Erythroblast (primary cell): ENCODE measurements around the gene MSI2.

Experiments used
- DNase-seq, 2 experiments: peaks; one replicate each; lab custom pipeline; 2025; lab: John Stamatoyannopoulos, UW
- GATA1 ChIP-seq: IDR thresholded peaks from 2 replicates; pipeline ENCODE4 v1.6.1; 2011; ENCODE audit warnings: low read depth, mild to moderate bottlenecking, control low read depth, low read length, moderate library complexity
- POLR2A ChIP-seq: IDR thresholded peaks from 2 replicates; pipeline ENCODE4 v1.6.1; 2011; ENCODE audit warnings: mild to moderate bottlenecking, low read length

Gene MSI2

DNA sequence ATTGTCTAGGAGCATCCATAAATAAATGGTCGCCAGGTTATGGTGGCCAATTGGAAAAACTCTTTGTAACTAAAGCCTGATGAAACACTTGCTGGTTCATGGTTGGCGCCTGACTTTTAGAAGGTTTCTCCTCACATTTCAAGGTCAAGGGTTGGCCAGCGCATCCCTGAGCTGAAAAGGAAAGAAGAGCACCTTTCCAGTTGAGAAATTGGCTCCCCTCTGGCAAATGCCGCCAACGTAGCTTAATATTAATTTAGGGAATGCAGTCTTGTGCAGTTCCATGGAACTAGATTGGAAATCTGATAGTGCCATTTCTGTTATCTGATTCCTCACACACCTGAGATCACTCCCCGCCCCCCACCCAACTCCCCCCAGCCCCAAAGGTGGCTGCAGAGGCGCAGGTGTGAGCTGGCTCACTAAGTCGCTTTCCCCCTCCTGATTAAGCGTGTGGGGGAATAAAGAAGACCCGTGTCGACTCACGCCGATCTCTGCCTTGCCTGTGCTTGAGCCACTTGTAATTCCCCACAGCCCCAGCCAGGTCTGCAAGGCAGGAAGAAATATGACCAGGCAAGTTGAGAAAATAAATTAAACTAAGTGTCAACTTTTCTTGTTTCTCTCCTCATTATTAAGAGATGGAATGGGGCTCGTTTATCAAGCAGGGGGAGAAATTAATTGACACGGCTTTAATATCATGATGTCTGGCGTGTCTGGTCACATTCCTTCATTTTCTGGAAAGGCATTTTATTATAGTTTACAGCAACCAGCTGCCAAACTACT, 331.1 kb downstream of the MSI2 start:
- DNase-seq = no peak
- TF ChIP-seq POLR2A (no peak), GATA1 (no peak)

DNA sequence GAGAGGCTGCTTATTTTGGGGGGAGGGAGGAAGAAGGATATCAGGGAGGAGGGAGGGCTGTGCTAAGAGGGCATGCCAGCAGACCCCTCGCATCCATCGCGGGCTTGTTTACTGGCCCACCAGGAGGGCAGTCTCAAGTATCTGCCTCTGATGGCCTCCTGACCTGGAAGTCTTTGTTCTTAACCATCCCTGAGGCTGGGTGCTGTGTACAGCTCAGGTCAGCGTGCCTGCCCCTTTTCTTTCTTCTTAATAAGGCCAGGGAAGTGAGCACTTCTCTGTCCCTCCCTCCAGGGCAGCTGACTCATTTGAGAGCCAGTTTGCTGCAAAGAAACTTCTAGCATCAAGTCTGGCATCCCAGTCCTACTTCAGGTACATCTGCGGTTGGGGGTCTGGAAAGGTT, 331.8 kb downstream of the MSI2 start:
- TF ChIP-seq GATA1 (no peak), POLR2A (no peak)
- DNase-seq = no peak

DNA sequence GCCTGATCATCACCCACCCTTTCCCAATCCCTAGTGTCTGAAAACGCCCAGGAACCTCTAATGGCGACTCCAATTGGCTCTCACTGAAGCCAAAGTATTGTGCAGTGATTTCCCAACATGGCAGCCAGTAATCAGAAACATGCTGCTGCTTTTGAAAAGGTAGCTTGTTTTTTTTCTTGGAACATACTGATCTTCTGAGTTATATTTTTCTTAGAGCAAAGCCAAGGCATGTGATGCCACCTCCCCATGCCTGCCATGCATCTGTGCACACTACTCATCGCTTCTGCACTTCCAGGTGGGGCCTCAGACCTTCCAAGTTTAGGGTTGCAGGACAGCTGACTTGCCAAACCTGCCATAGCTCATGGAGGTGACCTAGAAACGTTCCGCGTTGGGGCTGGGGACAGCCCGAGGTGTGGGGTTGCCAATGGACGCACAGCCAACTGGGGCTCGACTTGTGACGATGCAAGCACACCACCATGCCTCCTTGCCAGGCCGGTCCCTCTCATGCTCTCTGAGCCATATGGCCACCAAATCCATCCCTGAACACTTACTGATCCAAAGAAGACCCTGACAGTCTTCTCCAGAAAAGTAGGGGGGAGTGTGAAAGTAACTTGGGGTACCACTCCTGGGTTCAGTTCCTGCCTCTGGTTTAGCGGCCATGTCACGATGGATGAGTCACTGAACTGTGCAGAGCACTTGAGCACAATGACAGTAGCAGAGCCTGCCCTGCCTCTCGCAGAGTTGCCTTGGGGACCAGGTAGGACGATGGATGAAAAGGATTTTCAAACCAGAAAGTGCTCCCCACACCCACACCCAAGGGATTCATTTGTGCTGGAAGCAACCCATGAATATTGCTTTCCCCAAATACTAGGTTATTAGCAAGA, 333.1 kb downstream of the MSI2 start:
- TF ChIP-seq GATA1 (no peak), POLR2A (no peak)
- no peak for DNase-seq

DNA sequence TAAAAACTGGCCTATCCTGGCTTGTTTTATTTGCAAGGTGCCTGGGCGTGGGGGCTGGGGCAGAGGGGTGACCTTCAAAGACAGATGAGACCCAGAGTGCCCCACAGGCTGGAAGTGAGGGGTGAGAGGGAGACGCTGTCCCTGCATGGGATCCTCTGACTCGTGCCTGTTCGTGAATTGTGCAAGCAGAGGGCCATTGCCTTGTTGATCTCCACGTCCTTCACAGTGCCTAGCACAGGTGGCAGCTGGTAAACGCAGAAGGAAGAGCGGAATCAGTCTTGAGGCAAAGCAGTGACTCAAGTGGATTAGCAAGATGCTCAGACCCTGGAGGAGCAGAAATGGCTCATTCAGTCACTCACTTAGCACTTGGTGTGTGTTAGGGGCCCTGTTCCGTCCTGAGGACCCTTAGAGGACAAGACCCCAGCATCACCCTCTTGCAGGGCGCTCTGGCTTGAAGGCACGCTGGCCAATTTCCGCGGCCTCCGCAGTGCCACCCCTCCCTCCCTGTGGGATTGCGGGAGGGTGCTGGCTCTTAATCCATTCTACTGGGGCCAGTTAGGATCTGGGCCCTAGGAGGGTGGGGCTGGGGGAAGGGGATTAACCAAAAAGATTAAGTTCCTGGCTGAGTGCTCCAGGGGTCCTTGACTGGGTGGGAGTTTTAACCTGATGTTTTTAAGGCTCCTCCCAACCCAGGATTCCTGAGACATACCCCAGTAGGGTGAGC, 337.6 kb downstream of the MSI2 start:
- no peak for DNase-seq
- TF ChIP-seq GATA1 (no peak), POLR2A (no peak)

DNA sequence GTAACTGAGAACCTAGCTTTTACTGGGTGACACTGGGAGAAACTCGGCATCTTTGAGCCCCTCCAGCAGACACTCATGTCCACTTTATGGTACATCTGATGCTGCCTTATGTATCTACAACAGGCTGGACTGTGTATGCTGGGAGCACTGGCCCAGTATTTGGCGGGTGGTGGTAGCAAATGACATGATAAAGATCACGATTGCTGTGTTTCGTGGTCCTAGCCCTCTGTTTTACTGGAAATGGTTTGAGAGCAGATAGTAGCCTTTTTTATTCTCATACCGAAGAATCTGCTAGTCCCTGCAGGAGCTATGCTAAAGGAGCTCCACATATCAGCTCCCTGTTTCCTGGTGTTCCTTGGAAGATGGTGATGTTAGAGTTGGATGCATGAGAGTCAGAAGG, 338.4 kb downstream of the MSI2 start:
- no peak for DNase-seq
- no peak for TF ChIP-seq GATA1
- TF ChIP-seq POLR2A = no peak

DNA sequence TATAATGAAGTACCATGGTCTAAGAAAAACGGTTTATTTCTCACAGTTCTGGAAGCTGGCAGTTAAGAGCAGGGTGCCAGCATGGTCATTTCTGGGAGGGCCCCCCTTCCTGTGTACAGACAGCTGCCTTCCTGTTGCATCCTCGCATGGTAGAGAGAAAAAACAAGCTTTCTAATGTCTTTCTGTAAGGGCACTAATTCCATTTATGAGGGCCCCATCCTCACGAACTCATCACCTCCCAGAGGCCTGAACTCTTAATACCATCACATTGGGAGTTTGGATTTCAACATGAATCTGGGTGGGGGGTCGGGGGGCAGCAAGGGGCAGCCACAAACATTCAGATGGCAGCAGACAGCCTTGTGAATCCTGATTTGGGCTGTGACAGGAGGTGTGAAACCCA, 339.1 kb downstream of the MSI2 start:
- TF ChIP-seq GATA1 = no peak
- no peak for DNase-seq

DNA sequence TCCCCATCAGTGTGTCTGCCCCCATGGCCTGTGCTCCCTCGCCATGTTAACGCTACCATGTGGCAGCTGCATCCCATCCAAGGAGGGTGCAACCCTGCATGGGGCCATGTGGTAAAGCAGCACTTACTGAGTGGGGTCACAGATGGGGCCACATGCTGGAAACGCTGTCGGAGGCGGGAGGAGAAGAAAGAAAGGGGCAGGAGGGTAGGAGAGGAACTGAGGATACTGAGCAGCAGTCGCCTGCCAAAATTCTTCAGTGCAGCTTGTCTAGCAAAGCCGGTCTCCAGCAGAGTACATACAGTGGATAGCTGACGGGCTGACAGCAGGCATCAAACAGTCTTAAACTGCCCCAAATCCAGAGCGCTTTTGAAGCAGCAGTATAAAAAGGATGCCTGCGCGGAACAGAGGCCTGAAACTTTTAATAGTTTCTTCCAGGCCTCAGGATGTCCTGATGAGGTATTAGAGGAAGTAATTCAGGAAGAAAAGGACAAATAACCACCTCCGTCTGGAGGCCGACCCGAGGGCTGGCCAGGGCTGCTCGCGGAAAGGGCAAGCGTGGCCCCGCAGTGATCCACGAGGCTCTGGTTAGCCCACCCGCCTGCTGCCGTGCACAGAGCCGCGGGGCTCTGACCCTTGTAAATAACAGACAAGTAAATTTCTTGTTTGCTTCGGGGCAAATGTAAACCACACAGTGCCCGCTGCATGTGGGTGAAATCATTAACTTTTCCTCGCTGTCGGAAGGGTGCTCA, 339.8 kb downstream of the MSI2 start:
- TF ChIP-seq POLR2A = no peak
- no peak for TF ChIP-seq GATA1

DNA sequence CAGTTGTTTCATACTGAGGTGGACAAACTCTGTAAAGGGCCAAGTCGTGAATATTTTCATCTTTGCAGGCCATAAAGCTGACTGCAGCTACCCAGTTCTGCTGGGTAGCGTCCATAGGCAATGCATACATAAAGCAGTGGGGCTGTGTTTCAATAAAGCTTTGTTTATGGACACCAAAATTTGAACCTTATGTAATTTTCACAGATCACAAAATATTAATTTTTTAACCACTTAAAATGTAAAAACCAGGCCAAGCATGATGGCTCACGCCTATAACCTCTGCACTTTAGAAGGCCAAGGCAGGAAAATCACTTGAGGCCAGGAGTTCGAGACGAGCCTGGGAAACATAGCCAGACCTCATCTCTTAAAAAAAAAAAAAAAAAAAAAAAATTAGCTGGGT, 340.8 kb downstream of the MSI2 start:
- TF ChIP-seq POLR2A (no peak), GATA1 (no peak)
- DNase-seq = no peak

More for the DNA sequence above, 339.8 kb downstream of the MSI2 start:
- no peak for DNase-seq

DNA sequence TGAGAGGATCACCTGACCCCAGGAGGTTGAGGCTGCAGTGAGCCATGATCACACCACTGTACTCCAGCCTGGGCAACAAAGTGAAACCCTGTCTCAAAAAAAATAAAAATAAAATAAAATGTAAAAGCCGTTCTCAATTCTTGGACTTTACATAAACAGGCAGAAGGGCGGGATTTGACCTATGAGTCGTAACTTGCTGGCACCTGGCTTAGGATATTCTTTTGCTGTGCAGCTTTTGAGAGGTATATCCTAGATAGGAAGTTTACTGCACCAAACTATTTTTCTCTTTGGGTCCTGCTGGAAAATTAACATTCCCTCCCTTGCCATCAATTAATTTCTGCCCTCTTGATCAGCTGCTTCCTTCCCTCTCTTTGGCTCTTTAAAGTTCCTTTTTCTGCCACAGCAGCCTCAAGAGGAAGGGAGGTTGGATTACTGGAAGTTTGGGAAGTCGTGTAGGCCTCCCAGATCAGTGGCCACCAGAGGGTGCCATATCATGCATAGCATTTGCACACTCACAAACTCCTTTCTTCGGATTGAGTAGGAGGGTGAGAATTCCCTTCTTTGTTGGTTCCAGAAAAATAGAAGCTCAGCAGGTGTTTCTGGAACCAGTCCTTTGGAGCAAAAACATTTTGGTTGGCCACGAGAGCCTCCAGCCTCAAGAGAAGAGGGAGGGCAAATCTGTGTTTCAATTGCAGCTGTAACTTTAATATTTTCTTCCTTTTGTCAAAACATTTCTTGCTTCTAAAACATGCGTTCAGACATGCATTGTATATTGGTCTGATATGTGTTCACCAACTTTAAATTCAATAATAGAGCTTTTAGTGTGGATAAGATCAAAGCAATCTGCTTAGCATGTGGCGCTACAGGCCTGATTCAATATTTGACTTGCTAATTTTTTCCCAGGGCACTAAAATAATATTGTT, 341.5 kb downstream of the MSI2 start:
- TF ChIP-seq GATA1 (no peak), POLR2A (no peak)
- peak; percentile 21 to 45 for DNase-seq

DNA sequence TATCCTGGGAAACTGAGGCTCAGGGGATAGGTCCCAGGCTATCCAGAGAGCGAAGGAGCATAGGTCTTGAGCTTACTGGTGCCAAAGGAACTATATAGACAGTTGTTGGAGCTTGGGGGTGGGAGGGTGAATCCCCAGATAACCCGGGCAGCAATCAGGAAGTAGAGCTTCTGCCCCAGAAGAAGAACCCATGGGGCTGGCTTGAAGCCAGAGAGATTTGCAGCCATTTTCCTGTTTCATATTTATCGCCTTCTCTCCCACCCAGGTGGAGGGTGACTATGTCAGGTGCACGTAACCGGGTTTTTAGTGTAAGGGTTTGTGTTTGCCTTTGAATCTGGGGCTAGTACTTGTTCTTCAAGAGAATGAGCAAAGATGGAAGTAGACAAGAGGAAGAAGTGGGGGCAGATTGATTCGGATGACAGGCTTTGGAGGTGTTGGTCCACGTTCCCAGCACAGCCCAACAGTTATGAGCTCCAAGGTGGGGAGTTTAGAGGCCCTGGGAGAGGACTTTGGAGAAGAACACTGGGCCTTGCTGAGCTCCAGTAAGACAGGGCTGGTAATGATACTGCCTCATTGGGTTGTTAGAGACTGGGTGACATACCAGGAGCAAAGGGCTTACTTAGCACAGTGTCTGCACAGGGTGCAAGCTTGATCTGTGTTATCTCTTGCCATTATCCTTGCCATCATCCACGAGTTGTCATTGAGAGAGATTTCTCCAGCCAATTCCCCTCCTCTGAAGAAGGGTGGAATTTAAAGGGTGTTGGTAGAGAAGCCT, 343.1 kb downstream of the MSI2 start:
- DNase-seq = no peak

DNA sequence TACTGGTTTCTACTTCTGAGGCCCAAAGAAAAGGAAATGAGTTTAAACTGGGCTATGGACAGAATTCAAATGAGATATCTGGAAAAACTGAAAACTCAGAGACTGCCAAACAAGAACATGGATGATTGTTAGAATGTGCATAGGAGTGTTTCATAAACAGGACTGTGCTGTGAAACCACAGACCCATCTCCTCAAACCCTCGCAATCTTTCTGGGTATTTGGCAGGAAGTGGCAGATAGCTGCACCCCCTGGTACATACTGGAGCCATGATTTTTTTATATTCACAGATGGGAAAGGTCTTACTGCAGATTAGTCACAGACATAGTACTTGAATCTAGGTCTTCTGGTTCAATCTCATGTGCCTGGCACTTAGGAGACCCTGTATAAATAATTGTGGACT, 343.8 kb downstream of the MSI2 start:
- no peak for DNase-seq
- no peak for TF ChIP-seq GATA1
- TF ChIP-seq POLR2A = no peak

More for the DNA sequence above, 343.1 kb downstream of the MSI2 start:
- no peak for TF ChIP-seq GATA1
- no peak for TF ChIP-seq POLR2A

DNA sequence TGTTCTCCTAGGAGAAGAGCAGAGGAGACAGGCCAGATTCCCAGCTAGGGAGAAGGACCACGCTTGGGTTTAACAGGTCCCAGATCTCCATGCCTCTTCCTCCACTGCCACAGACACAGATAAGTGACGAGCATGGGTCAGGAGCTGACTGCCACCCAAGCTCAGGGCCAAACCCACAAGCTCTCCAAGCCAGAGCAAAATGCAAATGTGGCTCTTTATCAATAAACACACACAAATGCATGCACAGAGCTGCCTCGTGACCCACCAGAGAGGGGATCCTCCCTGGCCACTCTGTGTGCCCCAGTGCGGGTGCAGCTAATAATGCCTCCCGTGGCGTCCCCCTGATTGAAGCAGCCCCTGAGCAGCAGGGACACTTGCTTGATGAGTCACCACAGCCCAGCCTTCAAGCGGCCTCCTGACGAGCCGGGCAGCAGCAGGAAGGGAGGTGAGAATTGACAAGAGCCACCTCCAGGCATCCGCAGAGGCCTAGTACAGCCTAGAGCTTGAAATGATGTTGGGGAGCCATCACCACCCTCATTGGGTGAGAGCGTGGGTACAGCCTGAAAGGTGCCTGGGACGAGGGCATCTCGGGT, 344.9 kb downstream of the MSI2 start:
- no peak for DNase-seq
- no peak for TF ChIP-seq GATA1
- no peak for TF ChIP-seq POLR2A

DNA sequence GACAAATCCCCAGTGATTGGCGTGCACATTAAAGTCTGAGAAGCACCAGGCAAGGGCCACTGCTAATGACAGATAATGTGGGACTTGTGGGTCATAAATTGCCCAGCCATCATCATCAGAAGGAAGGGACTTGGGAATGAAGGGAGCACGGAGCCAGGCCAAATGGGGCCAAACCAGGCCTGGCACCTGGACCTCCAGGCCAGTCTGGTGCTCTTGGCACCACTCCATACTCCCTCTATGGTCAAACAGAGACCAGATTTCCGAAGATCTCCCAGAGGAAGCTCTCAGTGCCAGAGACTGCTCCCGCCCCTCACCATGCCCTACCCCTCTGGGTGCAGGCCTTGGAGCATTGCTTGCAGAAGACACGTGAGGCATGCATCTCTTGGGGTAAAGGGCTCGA, 346.6 kb downstream of the MSI2 start:
- no peak for DNase-seq
- TF ChIP-seq GATA1 (no peak), POLR2A (no peak)
